Right lobe of liver (tissue), 6 donors: ENCODE results near the gene ZNF326. TPM values are rescaled to one million over a fixed set of nuclear protein-coding genes. Genes with fewer than 3 reads are reported as not detected.

ENCODE experiments used
- ATAC-seq, 4 donors: fragments of 200-7000 bp; cut with Tn5 transposase; one replicate each; pipeline ENCODE4 v1.9.1; 2020; ENCODE audit warnings: mild to moderate bottlenecking in 4 of 4, moderate library complexity in 4 of 4
- DNase-seq, 3 donors: peaks; one replicate each; pipeline ENCODE4 v3.0.0-alpha.2; 2020
- H3K27ac ChIP-seq, 3 donors: fragments of 200-600 bp; one replicate each; pipeline ENCODE4 v1.8.0; 2022
- H3K27me3 ChIP-seq, 2 donors: fragments of 200-600 bp; one replicate each; pipeline ENCODE4 v1.8.0; 2022
- H3K36me3 ChIP-seq, 4 donors: fragments of 200-600 bp; sonication (generic) in 1 of 4; one replicate each; pipeline versions ENCODE4 v1.5.1 to v1.8.0; 2017 to 2022; ENCODE audit warnings: control low read depth in 1 of 4
- H3K4me1 ChIP-seq, 4 donors: fragments of 200-600 bp; sonication (generic) in 1 of 4; one replicate each; pipeline versions ENCODE4 v1.5.1 to v1.8.0; 2017 to 2022; ENCODE audit warnings: control low read depth in 1 of 4
- H3K4me3 ChIP-seq, 3 donors: fragments of 200-600 bp; one replicate each; pipeline ENCODE4 v1.8.0; 2022
- H3K9me3 ChIP-seq, 4 donors: fragments of 200-600 bp; sonication (generic) in 1 of 4; one replicate each; pipeline versions ENCODE4 v1.5.1 to v1.8.0; 2017 to 2022; ENCODE audit warnings: control low read depth in 1 of 4
- POLR2A ChIP-seq: fragments of 450-650 bp; IDR thresholded peaks from one replicate; pipeline ENCODE4 v1.6.1; 2017; ENCODE audit warnings: antibody characterized with exemption, mild to moderate bottlenecking
- WGBS: methylation state at CpG from one replicate; pipeline ENCODE4 v1.1.6; 2018; ENCODE audit warnings: low coverage, low lambda C conversion rate; ENCODE audit not compliant: insufficient coverage; ENCODE audit errors: missing lambda C conversion rate; 5-methylcytosine and 5-hydroxymethylcytosine counted together
- intact Hi-C, 2 donors: fragments of 100-400 bp; cut with DNase I; formaldehyde crosslinking; loops; one replicate each; pipeline versions ENCODE4 v1.11.2 to v1.14.1; 2022
- total RNA-seq, 6 experiments: library from RNA; depleted of rRNA in 2 of 6; stranded (reverse); fragments of >200 nt in 2 of 6; fragmentation: NEBNext Ultra II Directional in 3 of 6; extraction: Animal tissue kit (Norgen Biotek cat#: 25700) in 3 of 6; gene quantifications; one replicate each; pipeline versions ENCODE4 v1.1.0 to v1.2.4, GENCODE V29; 2016 to 2023
- TF ChIP-seq, protein P1 (sequence below), 4 donors: fragments of 200-600 bp in 3 of 4; fragments of 450-650 bp in 1 of 4; IDR thresholded peaks; one replicate each; pipeline versions ENCODE4 v1.5.1 to v1.8.0; 2016 to 2022; ENCODE audit warnings: antibody characterized with exemption in 4 of 4, mild to moderate bottlenecking in 2 of 4
- donor health status: DM: no; HTN: yes; CAD: no.
- donor health status: DM: no; HTN: no; CAD: no.
- donor health status: DM: no; HTN: no; CAD: no.
- donor health status: DM: no; HTN: yes; CAD: no.
- donor health status: DM: no; HTN: yes; CAD: no.

ZNF326 gene
- total RNA-seq, 6 experiments from 2014 or later, result 9.5 to 13.8 (median 10.5) TPM

DNA sequence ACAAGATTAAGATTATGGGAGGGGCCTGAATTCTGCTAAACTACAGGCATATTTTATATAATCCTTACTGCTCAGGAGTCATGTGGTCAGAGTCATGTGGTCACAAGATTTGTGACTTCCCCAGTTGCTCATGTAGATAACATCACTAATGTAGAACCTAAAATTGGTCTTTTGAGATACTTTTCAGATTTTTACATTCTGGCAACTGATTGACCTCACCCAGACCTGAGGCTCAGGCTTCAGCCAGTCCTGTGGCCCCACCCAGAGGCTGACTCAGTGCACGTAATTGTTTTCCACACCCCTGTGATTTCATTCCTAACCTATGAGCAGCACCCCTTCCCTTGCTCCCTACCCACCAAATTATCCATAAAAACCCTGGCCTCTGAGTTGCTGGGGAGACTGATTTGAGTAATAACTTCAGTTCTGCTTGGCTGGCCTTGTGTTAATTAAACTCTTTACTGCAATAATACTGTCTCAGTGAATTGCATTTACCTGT lies 41.7 kb upstream of the ZNF326 start:
- H3K4me1 ChIP-seq, result peaks cover 0 to 27% (median 12%) of the 10 kb centered on the region in 4 donors
- no peak overlapping the region for H3K4me3 ChIP-seq
- WGBS, result 13% methylated on average over 1 of the region's 1 CpG
- intact Hi-C loops, result no loop called here
- no peaks in the 10 kb centered on the region for H3K27me3 ChIP-seq
- DNase-seq (peak in 2 of 3 donors; percentile 47 to 54), ATAC-seq (peak; percentile 75 to 90 (median 80))
- no peaks in the 10 kb centered on the region for H3K9me3 ChIP-seq
- no peaks in the 10 kb centered on the region for H3K36me3 ChIP-seq
- no peak overlapping the region for H3K27ac ChIP-seq
- TF ChIP-seq POLR2A, result no peak
- TF ChIP-seq, protein P1, sequence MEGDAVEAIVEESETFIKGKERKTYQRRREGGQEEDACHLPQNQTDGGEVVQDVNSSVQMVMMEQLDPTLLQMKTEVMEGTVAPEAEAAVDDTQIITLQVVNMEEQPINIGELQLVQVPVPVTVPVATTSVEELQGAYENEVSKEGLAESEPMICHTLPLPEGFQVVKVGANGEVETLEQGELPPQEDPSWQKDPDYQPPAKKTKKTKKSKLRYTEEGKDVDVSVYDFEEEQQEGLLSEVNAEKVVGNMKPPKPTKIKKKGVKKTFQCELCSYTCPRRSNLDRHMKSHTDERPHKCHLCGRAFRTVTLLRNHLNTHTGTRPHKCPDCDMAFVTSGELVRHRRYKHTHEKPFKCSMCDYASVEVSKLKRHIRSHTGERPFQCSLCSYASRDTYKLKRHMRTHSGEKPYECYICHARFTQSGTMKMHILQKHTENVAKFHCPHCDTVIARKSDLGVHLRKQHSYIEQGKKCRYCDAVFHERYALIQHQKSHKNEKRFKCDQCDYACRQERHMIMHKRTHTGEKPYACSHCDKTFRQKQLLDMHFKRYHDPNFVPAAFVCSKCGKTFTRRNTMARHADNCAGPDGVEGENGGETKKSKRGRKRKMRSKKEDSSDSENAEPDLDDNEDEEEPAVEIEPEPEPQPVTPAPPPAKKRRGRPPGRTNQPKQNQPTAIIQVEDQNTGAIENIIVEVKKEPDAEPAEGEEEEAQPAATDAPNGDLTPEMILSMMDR (IDR thresholded peaks at IDR 0.05), result peak; percentile 30 to 46 (median 39)

DNA sequence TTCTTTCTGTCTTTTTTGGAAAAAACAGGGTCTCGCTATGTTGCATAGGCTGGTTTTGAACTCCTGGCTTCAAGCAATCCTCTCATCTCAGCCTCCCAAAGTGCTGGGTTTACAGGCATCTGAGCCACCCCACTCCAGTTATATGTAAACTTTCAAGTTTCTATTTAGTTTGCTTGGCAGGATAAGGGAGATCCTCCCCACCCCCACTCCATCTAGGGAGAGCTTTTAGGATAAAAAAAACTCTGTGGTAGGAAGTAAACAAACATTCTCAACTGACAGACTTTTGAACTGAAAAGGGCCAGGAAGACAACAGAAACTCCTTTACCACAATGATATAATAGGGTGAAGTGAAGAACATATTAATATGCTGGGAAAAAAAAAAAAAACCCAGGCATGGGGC lies 41.0 kb upstream of the ZNF326 start:
- ATAC-seq (peak in 1 of 4 donors; percentile 6), DNase-seq (no peak)
- Histone ChIP-seq H3K27me3 (no peaks in the 10 kb centered on the region), H3K9me3 (no peaks in the 10 kb centered on the region), H3K27ac (no peak overlapping the region), H3K4me1 (peaks cover 0 to 27% (median 12%) of the 10 kb centered on the region in 4 donors), H3K4me3 (no peak overlapping the region), H3K36me3 (no peaks in the 10 kb centered on the region)
- TF ChIP-seq, protein P1 (IDR thresholded peaks at IDR 0.05), result no peak
- no peak for TF ChIP-seq POLR2A
- intact Hi-C loops, result no loop called here
- 100% methylated on average over 1 of the region's 1 CpG for WGBS

DNA sequence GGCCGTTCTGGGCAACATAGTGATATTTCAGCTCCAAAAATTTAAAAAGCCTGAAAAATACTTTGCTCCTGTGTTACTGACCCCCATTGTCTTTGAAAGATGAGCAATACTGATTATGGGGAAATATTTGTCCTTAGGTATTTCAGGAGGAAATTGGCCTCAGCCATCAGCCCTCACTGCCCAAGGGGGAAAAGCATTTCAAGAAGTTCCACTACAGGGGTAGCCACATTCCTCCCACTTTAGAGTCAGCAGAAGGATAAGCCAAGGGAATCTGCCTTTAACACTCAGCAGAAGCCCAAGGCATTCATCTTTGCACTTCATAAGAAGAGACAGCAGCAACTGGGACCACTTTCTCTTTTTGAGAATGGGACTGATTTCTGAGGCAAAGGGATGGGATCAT lies 40.5 kb upstream of the ZNF326 start:
- TF ChIP-seq POLR2A, result no peak
- TF ChIP-seq, protein P1 (IDR thresholded peaks at IDR 0.05), result no peak
- ATAC-seq (no peak), DNase-seq (no peak)
- Histone ChIP-seq H3K27me3 (no peaks in the 10 kb centered on the region), H3K27ac (no peak overlapping the region), H3K4me3 (no peak overlapping the region), H3K4me1 (peaks cover 0 to 23% (median 11%) of the 10 kb centered on the region in 4 donors), H3K9me3 (no peaks in the 10 kb centered on the region), H3K36me3 (no peaks in the 10 kb centered on the region)
- no CpG with 5 or more reads among the region's 1 CpG for WGBS
- intact Hi-C loops, result no loop called here

DNA sequence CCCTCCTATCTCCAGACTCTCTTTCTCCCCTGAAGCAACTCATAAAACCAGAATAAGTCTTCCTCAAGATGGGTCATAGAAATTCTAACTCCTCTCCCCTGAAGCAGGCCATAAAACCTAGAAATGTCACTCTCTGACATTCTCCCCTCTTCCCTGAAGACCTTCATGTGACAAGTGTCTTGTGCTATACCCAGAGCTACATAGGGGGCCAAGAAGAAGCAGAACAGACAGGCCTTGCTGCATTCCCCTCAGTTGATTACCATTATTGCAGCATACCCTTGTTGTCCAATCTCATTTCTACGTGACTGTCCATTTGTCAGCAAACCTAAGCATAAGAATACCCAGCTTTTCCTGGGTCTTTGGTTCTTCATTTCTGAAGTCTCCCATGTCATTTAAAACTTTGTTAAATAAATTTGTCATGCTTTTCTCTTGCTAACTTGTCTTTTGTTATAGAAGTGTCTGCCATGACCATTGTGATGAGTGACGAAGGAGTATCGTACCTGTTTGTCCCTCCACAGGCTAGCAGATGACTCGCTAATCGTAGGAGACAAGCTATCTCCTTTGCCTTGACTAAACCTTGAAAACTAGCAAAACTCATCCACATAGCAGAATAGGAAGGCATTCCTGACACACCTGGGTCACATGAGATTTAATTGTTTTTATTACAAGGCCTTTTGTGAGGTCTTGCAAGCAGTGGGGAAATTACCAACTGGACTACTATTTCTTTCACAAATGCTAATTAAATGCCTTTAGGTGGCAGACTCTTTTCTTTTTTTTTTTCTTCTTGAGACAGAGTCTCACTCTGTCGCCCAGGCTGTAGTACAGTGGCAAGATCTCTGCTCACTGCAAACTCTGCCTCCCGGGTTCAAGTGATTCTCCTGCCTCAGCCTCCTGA lies 39.4 kb upstream of the ZNF326 start:
- 100% methylated on average over 7 of the region's 7 CpGs for WGBS
- Histone ChIP-seq H3K27ac (no peak overlapping the region), H3K4me3 (no peak overlapping the region), H3K9me3 (no peaks in the 10 kb centered on the region), H3K27me3 (no peaks in the 10 kb centered on the region), H3K4me1 (peaks cover 0 to 13% (median 6%) of the 10 kb centered on the region in 4 donors), H3K36me3 (no peaks in the 10 kb centered on the region)
- DNase-seq (no peak), ATAC-seq (no peak)
- intact Hi-C loops, result no loop called here
- TF ChIP-seq POLR2A, result no peak

DNA sequence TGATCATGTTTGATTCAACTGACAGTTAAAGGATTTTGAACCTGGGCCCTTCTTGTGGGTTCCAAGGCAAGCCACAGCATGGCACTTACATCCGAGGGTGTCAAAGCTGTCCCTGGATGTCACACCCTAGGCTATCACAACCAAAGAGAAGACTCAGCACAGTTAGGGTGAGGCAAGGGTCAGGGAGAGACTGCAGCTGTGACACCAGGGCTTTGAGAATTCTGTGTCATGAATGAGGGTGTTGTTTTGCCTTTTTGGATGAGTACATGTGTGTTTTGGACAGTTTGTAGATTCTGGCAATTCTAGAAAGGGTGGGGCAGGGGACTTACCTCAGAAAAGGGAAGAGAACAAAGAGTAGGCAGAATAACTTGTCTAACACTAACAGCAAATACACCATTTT lies 37.8 kb upstream of the ZNF326 start:
- Histone ChIP-seq H3K4me3 (no peak overlapping the region), H3K27ac (no peak overlapping the region), H3K27me3 (no peaks in the 10 kb centered on the region), H3K9me3 (no peaks in the 10 kb centered on the region), H3K36me3 (no peaks in the 10 kb centered on the region), H3K4me1 (peaks cover 0 to 8% (median 0%) of the 10 kb centered on the region in 4 donors)
- DNase-seq, result no peak
- ATAC-seq, result no peak
- TF ChIP-seq, protein P1 (IDR thresholded peaks at IDR 0.05), result no peak
- TF ChIP-seq POLR2A, result no peak
- intact Hi-C loops, result no loop called here
- WGBS, result 0% methylated on average over 1 of the region's 1 CpG
